Aortic smooth muscle cell (primary cell): ENCODE results near the gene LONRF3. TPM values are rescaled to one million over a fixed set of nuclear protein-coding genes. Genes with fewer than 3 reads are reported as not detected.

Source experiments
- total RNA-seq: library from RNA; depleted of rRNA; stranded (reverse); fragments of >200 nt; gene quantifications from 2 replicates; pipeline ENCODE4 v1.2.3, GENCODE V29; 2014

Gene LONRF3
- 0.62 and 1.3 TPM in 2 replicates for total RNA-seq

DNA sequence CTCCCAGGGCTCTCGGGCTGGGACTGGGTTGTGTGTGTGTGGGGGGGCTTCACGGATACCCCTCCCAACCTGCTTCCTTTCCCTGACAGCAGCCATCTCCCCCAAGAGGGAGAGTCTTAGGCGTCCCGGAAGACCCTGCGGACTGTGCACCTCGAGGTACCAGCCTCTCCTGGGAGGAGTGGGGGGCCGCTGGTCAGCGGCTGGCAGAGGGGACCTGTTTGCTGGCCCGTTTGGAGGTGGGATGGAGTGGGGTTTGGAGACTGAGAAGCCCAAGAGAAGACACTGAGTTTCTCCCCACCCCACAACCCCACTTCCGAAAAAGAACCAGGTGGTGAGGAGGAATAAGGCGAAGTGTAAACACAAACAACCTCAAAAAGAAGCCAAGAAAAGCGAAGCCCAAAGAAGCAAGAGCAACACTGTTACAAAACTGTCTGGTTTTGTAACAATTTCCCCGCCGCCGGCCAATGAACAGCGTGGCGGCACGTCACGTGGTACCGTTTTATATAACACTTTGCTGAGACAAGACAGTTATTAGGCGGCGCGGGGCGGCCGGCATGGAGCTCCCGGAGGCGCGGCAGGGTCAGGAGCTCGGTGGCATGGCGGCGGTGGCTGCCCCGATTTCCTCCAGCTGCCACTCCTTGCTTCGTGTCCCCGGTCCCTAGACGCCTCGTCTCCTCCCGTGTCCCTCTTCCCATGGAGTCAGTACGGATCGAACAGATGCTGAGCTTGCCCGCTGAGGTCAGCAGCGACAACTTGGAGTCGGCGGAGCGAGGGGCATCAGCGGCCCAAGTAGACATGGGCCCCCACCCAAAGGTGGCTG lies at the start of gene LONRF3:
TSS of gene LONRF3 (plus strand) at position 531 of the 820 bp plus-strand sequence. CDS start at position 694, 163 bp downstream.

Other genes with a start within 250 kb of the LONRF3 start
- 58.4 and 93.0 TPM in 2 replicates for gene IL13RA1, start 247.0 kb upstream of the LONRF3 start, total RNA-seq
- not detected in 2 replicates for gene ZCCHC12, start 150.8 kb upstream of the LONRF3 start, total RNA-seq
- gene CT47C1, start 98.4 kb downstream of the LONRF3 start, total RNA-seq: not detected in 2 replicates
- gene KIAA1210, start 153.2 kb downstream of the LONRF3 start, total RNA-seq: not detected in 2 replicates